GM23338 (cell line): ENCODE data around the gene REEP6. TPM values are rescaled to one million over a fixed set of nuclear protein-coding genes. Genes with fewer than 3 reads are reported as not detected.

ENCODE experiments used
- ATAC-seq: fragments of 200-7000 bp; cut with Tn5 transposase; 3 replicates; pipeline ENCODE4 v1.9.1; 2020
- DNase-seq: peaks from one replicate; pipeline ENCODE4 v3.0.0-alpha.2; 2015; ENCODE audit warnings: low spot score
- H2AFZ ChIP-seq: fragments of 200-600 bp; sonication (generic); 2 replicates; pipeline ENCODE4 v1.8.0; 2016; ENCODE audit warnings: antibody characterized with exemption, mild to moderate bottlenecking, moderate library complexity
- H3F3A ChIP-seq: fragments of 200-600 bp; sonication (generic); replicated peaks from 2 replicates; pipeline ENCODE4 v1.8.0; 2017; ENCODE audit warnings: antibody characterized with exemption, mixed run types, low read depth
- H3K27ac ChIP-seq: fragments of 200-600 bp; sonication (generic); 2 replicates; pipeline ENCODE4 v1.6.1; 2016; ENCODE audit warnings: low read depth
- H3K27me3 ChIP-seq: fragments of 200-600 bp; sonication (generic); 2 replicates; pipeline ENCODE4 v1.8.0; 2016; ENCODE audit warnings: mild to moderate bottlenecking, mixed run types, moderate library complexity; ENCODE audit not compliant: insufficient read depth
- H3K36me3 ChIP-seq: fragments of 200-600 bp; sonication (generic); 2 replicates; pipeline ENCODE4 v1.8.0; 2016; ENCODE audit warnings: mild to moderate bottlenecking; ENCODE audit not compliant: insufficient read depth
- H3K4me1 ChIP-seq: fragments of 200-600 bp; sonication (generic); 2 replicates; pipeline ENCODE4 v1.8.0; 2016; ENCODE audit warnings: mild to moderate bottlenecking, moderate library complexity; ENCODE audit not compliant: insufficient read depth
- H3K4me2 ChIP-seq: fragments of 200-600 bp; sonication (generic); 2 replicates; pipeline ENCODE4 v1.7.1; 2017; ENCODE audit warnings: mixed run types
- H3K4me3 ChIP-seq: fragments of 200-600 bp; sonication (generic); 2 replicates; pipeline ENCODE4 v1.6.1; 2016; ENCODE audit warnings: mixed run types
- H3K79me2 ChIP-seq: fragments of 200-600 bp; sonication (generic); replicated peaks from 2 replicates; pipeline ENCODE4 v1.8.0; 2017; ENCODE audit warnings: mild to moderate bottlenecking; ENCODE audit not compliant: insufficient read depth
- H3K9me2 ChIP-seq: fragments of 200-600 bp; sonication (generic); 2 replicates; pipeline ENCODE4 v1.8.0; 2017; ENCODE audit not compliant: insufficient read depth
- H4K20me1 ChIP-seq: fragments of 200-600 bp; sonication (generic); replicated peaks from 2 replicates; pipeline ENCODE4 v1.8.0; 2017; ENCODE audit warnings: mild to moderate bottlenecking; ENCODE audit not compliant: insufficient read depth
- H3K27ac Mint-ChIP-seq: 2 replicates; pipeline ENCODE4 v1.8.0; 2020; ENCODE audit warnings: inconsistent platforms, mild to moderate bottlenecking, moderate library complexity, mixed read lengths
- H3K27me3 Mint-ChIP-seq: 3 replicates; pipeline ENCODE4 v1.8.0; 2022; ENCODE audit warnings: low read depth, mild to moderate bottlenecking, moderate library complexity, mixed read lengths, inconsistent platforms; ENCODE audit not compliant: insufficient read depth, poor library complexity
- H3K36me3 Mint-ChIP-seq: 3 replicates; pipeline ENCODE4 v1.8.0; 2021; ENCODE audit warnings: low read depth, mild to moderate bottlenecking, inconsistent platforms, moderate library complexity, mixed read lengths
- H3K4me1 Mint-ChIP-seq: 3 replicates; pipeline ENCODE4 v1.8.0; 2020; ENCODE audit warnings: mild to moderate bottlenecking, inconsistent platforms, mixed read lengths
- H3K4me3 Mint-ChIP-seq: 3 replicates; pipeline ENCODE4 v1.8.0; 2021; ENCODE audit warnings: moderate library complexity, mild to moderate bottlenecking, inconsistent platforms, mixed read lengths
- H3K9me3 Mint-ChIP-seq: 3 replicates; pipeline ENCODE4 v1.8.0; 2020; ENCODE audit warnings: moderate library complexity, mild to moderate bottlenecking, inconsistent platforms, mixed read lengths
- CREB1 ChIP-seq: fragments of 250-450 bp; sonication (Bioruptor Pico); IDR thresholded peaks from 2 replicates; pipeline ENCODE4 v1.5.0; 2020; ENCODE audit warnings: low read depth, mild to moderate bottlenecking, moderate library complexity
- EZH2 ChIP-seq: fragments of 200-600 bp; sonication (generic); IDR thresholded peaks from one replicate; pipeline ENCODE4 v1.8.0; 2017; ENCODE audit warnings: antibody characterized with exemption, mild to moderate bottlenecking, low read depth; ENCODE audit not compliant: unreplicated experiment
- EZH2phosphoT487 ChIP-seq: fragments of 200-600 bp; sonication (generic); IDR thresholded peaks from one replicate; pipeline ENCODE4 v1.8.1; 2018; ENCODE audit warnings: antibody characterized with exemption; ENCODE audit not compliant: unreplicated experiment
- JUNB ChIP-seq: IDR thresholded peaks from one replicate; pipeline ENCODE4 v1.6.1; 2016; ENCODE audit warnings: antibody characterized with exemption; ENCODE audit not compliant: unreplicated experiment
- NANOG ChIP-seq: IDR thresholded peaks from 2 replicates; pipeline ENCODE4 v1.6.1; 2016; ENCODE audit warnings: antibody characterized with exemption, borderline replicate concordance
- POLR2AphosphoS5 ChIP-seq: IDR thresholded peaks from 2 replicates; pipeline ENCODE4 v1.6.1; 2016; ENCODE audit warnings: antibody characterized with exemption, low read depth
- STAT1 ChIP-seq: IDR thresholded peaks from one replicate; pipeline ENCODE4 v1.6.1; 2016; ENCODE audit warnings: antibody characterized with exemption; ENCODE audit not compliant: unreplicated experiment
- ZNF114 ChIP-seq: fragments of 250-450 bp; sonication (Bioruptor Pico); IDR thresholded peaks from 2 replicates; pipeline ENCODE4 v1.5.0; 2020; ENCODE audit warnings: mild to moderate bottlenecking, moderate library complexity
- ZNF331 ChIP-seq: fragments of 250-450 bp; sonication (Bioruptor Pico); IDR thresholded peaks from 2 replicates; pipeline ENCODE4 v1.5.0; 2020; ENCODE audit warnings: low read depth, mild to moderate bottlenecking, moderate library complexity
- polyA plus RNA-seq: library from polyadenylated mRNA; unstranded; fragments of >200 nt; fragmentation: Nextera tagmentation; extraction: Ambion mirVana; gene quantifications from 2 replicates; pipeline ENCODE4 v1.2.1, GENCODE V29; 2016
- total RNA-seq: library from RNA; depleted of rRNA; stranded (reverse); fragments of >200 nt; shearing (Covaris generic); gene quantifications from 2 replicates; pipeline ENCODE4 v1.2.3, GENCODE V29; 2014
- TF ChIP-seq, protein P1 (sequence below): fragments of 250-450 bp; sonication (Bioruptor Pico); IDR thresholded peaks from 2 replicates; pipeline ENCODE4 v1.5.0; 2020; ENCODE audit warnings: mild to moderate bottlenecking, moderate library complexity
- TF ChIP-seq, protein P2 (sequence below): IDR thresholded peaks from 2 replicates; pipeline ENCODE4 v1.6.1; 2016; ENCODE audit warnings: antibody characterized with exemption
- TF ChIP-seq, protein P3 (sequence below): IDR thresholded peaks from one replicate; pipeline ENCODE4 v1.6.1; 2018; ENCODE audit warnings: antibody characterized with exemption; ENCODE audit not compliant: unreplicated experiment

Gene REEP6
- total and polyA plus RNA-seq, 2 experiments from 2014 or later = 15.2 to 20.0 TPM

DNA sequence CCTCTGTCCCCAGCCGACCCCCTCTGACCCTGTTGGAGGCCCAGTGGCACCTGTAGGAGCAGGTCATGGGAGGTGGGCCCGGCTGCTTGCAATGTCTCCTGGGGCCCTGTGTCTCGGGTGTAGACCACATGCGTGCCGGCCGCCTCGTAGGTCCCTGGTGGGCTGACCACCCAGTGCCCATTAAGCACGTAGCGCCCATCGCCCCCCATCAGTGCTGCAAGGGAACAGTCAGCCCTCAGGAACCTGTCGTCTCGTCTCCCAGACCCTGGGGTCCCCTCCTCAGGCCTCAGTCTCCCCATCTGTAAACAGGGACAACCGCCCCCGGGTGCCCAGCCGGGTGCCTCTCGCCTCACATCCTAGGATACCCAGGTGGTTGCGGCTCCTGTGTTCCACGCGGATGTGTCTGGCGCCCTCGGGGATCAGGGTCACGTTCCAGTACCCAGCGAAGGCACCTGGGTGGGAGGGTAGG lies 16.2 kb downstream of the REEP6 start:
- peaks cover 8% of the 10 kb centered on the region; the same call in 1 of the 2 replicates for H3F3A ChIP-seq
- H3K36me3 Mint-ChIP-seq = no peaks in the 10 kb centered on the region
- no peaks in the 10 kb centered on the region for H3K79me2 ChIP-seq
- peaks cover 2% of the 10 kb centered on the region for H3K4me1 Mint-ChIP-seq
- no peak for ATAC-seq
- peaks cover 19% of the 10 kb centered on the region for H3K27me3 ChIP-seq
- no peak overlapping the region for H3K27ac Mint-ChIP-seq
- no peaks in the 10 kb centered on the region for H3K9me2 ChIP-seq
- H3K36me3 ChIP-seq = no peaks in the 10 kb centered on the region
- H4K20me1 ChIP-seq = no peaks in the 10 kb centered on the region
- DNase-seq = no peak
- H3K4me3 ChIP-seq = peak overlapping the region; percentile 90
- peak overlapping the region; percentile 95; the same call in 1 of the 3 replicates for H3K4me3 Mint-ChIP-seq
- H2AFZ ChIP-seq = peak overlapping the region; percentile 76; the same call in 1 of the 2 replicates
- H3K9me3 Mint-ChIP-seq = peaks cover 11% of the 10 kb centered on the region; the same call in 2 of the 3 replicates
- H3K27me3 Mint-ChIP-seq = peaks cover 35% of the 10 kb centered on the region
- H3K4me1 ChIP-seq = 0 out of 2 replicates have a peak, but pooled peaks cover 5% of the 10 kb centered on the region
- H3K27ac ChIP-seq = no peak overlapping the region
- peak overlapping the region; percentile 77 for H3K4me2 ChIP-seq
- TF ChIP-seq STAT1 (no peak), NANOG (no peak), EZH2 (no peak), JUNB (no peak), ZNF331 (no peak), EZH2phosphoT487 (no peak), ZNF114 (CRISPR knock-in tag) (no peak), POLR2AphosphoS5 (no peak), CREB1 (CRISPR knock-in tag) (no peak)
- TF ChIP-seq, protein P1, sequence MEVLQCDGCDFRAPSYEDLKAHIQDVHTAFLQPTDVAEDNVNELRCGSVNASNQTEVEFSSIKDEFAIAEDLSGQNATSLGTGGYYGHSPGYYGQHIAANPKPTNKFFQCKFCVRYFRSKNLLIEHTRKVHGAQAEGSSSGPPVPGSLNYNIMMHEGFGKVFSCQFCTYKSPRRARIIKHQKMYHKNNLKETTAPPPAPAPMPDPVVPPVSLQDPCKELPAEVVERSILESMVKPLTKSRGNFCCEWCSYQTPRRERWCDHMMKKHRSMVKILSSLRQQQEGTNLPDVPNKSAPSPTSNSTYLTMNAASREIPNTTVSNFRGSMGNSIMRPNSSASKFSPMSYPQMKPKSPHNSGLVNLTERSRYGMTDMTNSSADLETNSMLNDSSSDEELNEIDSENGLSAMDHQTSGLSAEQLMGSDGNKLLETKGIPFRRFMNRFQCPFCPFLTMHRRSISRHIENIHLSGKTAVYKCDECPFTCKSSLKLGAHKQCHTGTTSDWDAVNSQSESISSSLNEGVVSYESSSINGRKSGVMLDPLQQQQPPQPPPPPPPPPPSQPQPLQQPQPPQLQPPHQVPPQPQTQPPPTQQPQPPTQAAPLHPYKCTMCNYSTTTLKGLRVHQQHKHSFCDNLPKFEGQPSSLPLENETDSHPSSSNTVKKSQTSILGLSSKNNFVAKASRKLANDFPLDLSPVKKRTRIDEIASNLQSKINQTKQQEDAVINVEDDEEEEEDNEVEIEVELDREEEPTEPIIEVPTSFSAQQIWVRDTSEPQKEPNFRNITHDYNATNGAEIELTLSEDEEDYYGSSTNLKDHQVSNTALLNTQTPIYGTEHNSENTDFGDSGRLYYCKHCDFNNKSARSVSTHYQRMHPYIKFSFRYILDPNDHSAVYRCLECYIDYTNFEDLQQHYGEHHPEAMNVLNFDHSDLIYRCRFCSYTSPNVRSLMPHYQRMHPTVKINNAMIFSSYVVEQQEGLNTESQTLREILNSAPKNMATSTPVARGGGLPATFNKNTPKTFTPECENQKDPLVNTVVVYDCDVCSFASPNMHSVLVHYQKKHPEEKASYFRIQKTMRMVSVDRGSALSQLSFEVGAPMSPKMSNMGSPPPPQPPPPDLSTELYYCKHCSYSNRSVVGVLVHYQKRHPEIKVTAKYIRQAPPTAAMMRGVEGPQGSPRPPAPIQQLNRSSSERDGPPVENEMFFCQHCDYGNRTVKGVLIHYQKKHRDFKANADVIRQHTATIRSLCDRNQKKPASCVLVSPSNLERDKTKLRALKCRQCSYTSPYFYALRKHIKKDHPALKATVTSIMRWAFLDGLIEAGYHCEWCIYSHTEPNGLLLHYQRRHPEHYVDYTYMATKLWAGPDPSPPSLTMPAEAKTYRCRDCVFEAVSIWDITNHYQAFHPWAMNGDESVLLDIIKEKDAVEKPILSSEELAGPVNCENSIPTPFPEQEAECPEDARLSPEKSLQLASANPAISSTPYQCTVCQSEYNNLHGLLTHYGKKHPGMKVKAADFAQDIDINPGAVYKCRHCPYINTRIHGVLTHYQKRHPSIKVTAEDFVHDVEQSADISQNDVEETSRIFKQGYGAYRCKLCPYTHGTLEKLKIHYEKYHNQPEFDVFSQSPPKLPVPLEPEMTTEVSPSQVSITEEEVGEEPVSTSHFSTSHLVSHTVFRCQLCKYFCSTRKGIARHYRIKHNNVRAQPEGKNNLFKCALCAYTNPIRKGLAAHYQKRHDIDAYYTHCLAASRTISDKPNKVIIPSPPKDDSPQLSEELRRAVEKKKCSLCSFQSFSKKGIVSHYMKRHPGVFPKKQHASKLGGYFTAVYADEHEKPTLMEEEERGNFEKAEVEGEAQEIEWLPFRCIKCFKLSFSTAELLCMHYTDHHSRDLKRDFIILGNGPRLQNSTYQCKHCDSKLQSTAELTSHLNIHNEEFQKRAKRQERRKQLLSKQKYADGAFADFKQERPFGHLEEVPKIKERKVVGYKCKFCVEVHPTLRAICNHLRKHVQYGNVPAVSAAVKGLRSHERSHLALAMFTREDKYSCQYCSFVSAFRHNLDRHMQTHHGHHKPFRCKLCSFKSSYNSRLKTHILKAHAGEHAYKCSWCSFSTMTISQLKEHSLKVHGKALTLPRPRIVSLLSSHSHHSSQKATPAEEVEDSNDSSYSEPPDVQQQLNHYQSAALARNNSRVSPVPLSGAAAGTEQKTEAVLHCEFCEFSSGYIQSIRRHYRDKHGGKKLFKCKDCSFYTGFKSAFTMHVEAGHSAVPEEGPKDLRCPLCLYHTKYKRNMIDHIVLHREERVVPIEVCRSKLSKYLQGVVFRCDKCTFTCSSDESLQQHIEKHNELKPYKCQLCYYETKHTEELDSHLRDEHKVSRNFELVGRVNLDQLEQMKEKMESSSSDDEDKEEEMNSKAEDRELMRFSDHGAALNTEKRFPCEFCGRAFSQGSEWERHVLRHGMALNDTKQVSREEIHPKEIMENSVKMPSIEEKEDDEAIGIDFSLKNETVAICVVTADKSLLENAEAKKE (CRISPR knock-in tag) = no peak
- TF ChIP-seq, protein P2, sequence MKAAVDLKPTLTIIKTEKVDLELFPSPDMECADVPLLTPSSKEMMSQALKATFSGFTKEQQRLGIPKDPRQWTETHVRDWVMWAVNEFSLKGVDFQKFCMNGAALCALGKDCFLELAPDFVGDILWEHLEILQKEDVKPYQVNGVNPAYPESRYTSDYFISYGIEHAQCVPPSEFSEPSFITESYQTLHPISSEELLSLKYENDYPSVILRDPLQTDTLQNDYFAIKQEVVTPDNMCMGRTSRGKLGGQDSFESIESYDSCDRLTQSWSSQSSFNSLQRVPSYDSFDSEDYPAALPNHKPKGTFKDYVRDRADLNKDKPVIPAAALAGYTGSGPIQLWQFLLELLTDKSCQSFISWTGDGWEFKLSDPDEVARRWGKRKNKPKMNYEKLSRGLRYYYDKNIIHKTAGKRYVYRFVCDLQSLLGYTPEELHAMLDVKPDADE = no peak
- TF ChIP-seq, protein P3, sequence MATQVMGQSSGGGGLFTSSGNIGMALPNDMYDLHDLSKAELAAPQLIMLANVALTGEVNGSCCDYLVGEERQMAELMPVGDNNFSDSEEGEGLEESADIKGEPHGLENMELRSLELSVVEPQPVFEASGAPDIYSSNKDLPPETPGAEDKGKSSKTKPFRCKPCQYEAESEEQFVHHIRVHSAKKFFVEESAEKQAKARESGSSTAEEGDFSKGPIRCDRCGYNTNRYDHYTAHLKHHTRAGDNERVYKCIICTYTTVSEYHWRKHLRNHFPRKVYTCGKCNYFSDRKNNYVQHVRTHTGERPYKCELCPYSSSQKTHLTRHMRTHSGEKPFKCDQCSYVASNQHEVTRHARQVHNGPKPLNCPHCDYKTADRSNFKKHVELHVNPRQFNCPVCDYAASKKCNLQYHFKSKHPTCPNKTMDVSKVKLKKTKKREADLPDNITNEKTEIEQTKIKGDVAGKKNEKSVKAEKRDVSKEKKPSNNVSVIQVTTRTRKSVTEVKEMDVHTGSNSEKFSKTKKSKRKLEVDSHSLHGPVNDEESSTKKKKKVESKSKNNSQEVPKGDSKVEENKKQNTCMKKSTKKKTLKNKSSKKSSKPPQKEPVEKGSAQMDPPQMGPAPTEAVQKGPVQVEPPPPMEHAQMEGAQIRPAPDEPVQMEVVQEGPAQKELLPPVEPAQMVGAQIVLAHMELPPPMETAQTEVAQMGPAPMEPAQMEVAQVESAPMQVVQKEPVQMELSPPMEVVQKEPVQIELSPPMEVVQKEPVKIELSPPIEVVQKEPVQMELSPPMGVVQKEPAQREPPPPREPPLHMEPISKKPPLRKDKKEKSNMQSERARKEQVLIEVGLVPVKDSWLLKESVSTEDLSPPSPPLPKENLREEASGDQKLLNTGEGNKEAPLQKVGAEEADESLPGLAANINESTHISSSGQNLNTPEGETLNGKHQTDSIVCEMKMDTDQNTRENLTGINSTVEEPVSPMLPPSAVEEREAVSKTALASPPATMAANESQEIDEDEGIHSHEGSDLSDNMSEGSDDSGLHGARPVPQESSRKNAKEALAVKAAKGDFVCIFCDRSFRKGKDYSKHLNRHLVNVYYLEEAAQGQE = no peak
